ENCODE results near the gene TBC1D14.

- TF ChIP-seq CTCF (IDR thresholded peaks at IDR 0.05) (no peak), ZFX (IDR thresholded peaks at IDR 0.05; ENCODE audit: borderline replicate concordance) (no peak)
Observed at GRCh38 chr4:6898763-6899162, 10.9 kb upstream of the TBC1D14 start.
